ENCODE measurements around the gene PPFIBP1. TPM values are rescaled to one million over a fixed set of nuclear protein-coding genes. Genes with fewer than 3 reads are reported as not detected.

PPFIBP1 gene
- total and polyA plus RNA-seq, 9 donors, result 61.3 to 216 (median 155) TPM

- H3K27me3 ChIP-seq, result no peaks in the 10 kb centered on the region
- intact Hi-C loops (cut with DNase I), result no loop called here
- no peak for TF ChIP-seq EP300 (IDR thresholded peaks at IDR 0.05)
- TF ChIP-seq POLR2A (IDR thresholded peaks at IDR 0.05), result no peak
- TF ChIP-seq, protein P1, sequence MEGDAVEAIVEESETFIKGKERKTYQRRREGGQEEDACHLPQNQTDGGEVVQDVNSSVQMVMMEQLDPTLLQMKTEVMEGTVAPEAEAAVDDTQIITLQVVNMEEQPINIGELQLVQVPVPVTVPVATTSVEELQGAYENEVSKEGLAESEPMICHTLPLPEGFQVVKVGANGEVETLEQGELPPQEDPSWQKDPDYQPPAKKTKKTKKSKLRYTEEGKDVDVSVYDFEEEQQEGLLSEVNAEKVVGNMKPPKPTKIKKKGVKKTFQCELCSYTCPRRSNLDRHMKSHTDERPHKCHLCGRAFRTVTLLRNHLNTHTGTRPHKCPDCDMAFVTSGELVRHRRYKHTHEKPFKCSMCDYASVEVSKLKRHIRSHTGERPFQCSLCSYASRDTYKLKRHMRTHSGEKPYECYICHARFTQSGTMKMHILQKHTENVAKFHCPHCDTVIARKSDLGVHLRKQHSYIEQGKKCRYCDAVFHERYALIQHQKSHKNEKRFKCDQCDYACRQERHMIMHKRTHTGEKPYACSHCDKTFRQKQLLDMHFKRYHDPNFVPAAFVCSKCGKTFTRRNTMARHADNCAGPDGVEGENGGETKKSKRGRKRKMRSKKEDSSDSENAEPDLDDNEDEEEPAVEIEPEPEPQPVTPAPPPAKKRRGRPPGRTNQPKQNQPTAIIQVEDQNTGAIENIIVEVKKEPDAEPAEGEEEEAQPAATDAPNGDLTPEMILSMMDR (IDR thresholded peaks at IDR 0.05), result no peak
- H3K9me3 ChIP-seq, result no peaks in the 10 kb centered on the region
- 67 to 73% (median 69%) methylated on average over 6 of the region's 6 CpGs for WGBS, 3 donors
- no peak overlapping the region for H3K4me3 ChIP-seq
- H3K36me3 ChIP-seq, result no peaks in the 10 kb centered on the region
- H3K27ac ChIP-seq, result no peak overlapping the region
- no peak for DNase-seq
- no peaks in the 10 kb centered on the region for H3K4me1 ChIP-seq (ENCODE audit: insufficient read depth)
Measured at GRCh38 chr12:27493260-27493940, 30.6 kb upstream of the PPFIBP1 start.

GRCh38 chr12:27497446-27497845, 26.6 kb upstream of the PPFIBP1 start:
- 83 to 94% (median 92%) methylated on average over 3 of the region's 3 CpGs for WGBS, 3 donors
- Histone ChIP-seq H3K4me3 (no peak overlapping the region), H3K27ac (no peak overlapping the region), H3K4me1 (ENCODE audit: insufficient read depth) (no peaks in the 10 kb centered on the region), H3K27me3 (no peaks in the 10 kb centered on the region), H3K9me3 (no peaks in the 10 kb centered on the region), H3K36me3 (no peaks in the 10 kb centered on the region)
- DNase-seq, result no peak
- no peak for TF ChIP-seq EP300 (IDR thresholded peaks at IDR 0.05)
- no peak for TF ChIP-seq POLR2A (IDR thresholded peaks at IDR 0.05)
- TF ChIP-seq, protein P1 (IDR thresholded peaks at IDR 0.05), result no peak
- intact Hi-C loops (cut with DNase I), result no loop called here

DNA sequence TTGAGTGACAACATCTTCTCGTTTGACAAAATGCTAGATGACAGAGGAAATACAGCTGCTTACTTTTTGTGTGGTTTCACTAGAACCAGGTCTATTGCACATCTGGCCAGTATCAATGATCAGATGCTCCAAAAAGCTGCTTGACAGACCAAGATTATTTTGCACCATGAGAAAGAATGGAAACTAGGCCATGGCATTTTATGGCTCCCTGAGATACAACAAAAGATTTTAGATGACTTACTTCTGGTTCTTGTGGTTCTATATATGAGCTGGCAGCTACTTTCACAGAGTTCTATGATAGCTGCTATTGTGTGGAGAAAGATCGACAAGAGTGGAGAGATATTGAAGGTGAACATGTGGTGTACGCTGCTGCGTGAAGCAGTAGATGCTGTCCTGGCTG, 25.9 kb upstream of the PPFIBP1 start:
- Histone ChIP-seq H3K4me1 (ENCODE audit: insufficient read depth) (no peaks in the 10 kb centered on the region), H3K4me3 (no peak overlapping the region), H3K27me3 (no peaks in the 10 kb centered on the region), H3K36me3 (no peaks in the 10 kb centered on the region), H3K9me3 (no peaks in the 10 kb centered on the region), H3K27ac (no peak overlapping the region)
- intact Hi-C loops (cut with DNase I), result no loop called here
- DNase-seq, result no peak
- 93 to 95% (median 94%) methylated on average over 4 of the region's 4 CpGs for WGBS, 3 donors
- TF ChIP-seq EP300 (IDR thresholded peaks at IDR 0.05) (no peak), POLR2A (IDR thresholded peaks at IDR 0.05) (no peak)

DNA sequence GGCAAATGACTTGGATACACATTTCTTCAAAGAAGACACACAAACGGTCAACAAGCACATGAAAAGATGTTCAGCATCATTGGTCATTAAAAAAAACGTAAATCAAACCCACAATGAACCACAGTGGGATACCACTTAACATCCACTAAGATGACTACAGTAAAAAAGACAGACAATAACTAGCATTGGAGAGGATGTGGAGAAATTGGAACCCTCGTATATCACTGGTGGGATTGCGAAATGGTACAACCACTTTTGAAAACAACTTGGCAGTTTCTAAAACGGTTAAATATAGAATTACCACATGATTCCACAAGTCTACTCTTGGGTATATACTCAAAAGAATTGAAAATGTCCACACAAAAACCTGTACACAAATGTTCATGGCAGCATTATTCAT, 25.2 kb upstream of the PPFIBP1 start:
- TF ChIP-seq, protein P1 (IDR thresholded peaks at IDR 0.05), result no peak
- TF ChIP-seq POLR2A (IDR thresholded peaks at IDR 0.05) (no peak), EP300 (IDR thresholded peaks at IDR 0.05) (no peak)
- no peak overlapping the region for H3K27ac ChIP-seq

GRCh38 chr12:27499377-27499776, 24.6 kb upstream of the PPFIBP1 start:
- WGBS, 3 donors, result 96 to 98% (median 96%) methylated on average over 3 of the region's 3 CpGs
- H3K4me1 ChIP-seq (ENCODE audit: insufficient read depth), result no peaks in the 10 kb centered on the region
- no peaks in the 10 kb centered on the region for H3K9me3 ChIP-seq
- no peaks in the 10 kb centered on the region for H3K27me3 ChIP-seq
- no peak for DNase-seq
- no peaks in the 10 kb centered on the region for H3K36me3 ChIP-seq
- no peak overlapping the region for H3K4me3 ChIP-seq
- no peak for TF ChIP-seq POLR2A (IDR thresholded peaks at IDR 0.05)
- TF ChIP-seq, protein P1 (IDR thresholded peaks at IDR 0.05), result no peak
- TF ChIP-seq EP300 (IDR thresholded peaks at IDR 0.05), result no peak
- intact Hi-C loops (cut with DNase I), result no loop called here
- no peak overlapping the region for H3K27ac ChIP-seq

More for the DNA sequence above, 25.2 kb upstream of the PPFIBP1 start:
- no peak overlapping the region for H3K4me3 ChIP-seq
- DNase-seq, result no peak
- no peaks in the 10 kb centered on the region for H3K36me3 ChIP-seq
- H3K9me3 ChIP-seq, result no peaks in the 10 kb centered on the region
- 87 to 94% (median 90%) methylated on average over 5 of the region's 5 CpGs for WGBS, 3 donors
- no peaks in the 10 kb centered on the region for H3K4me1 ChIP-seq (ENCODE audit: insufficient read depth)
- H3K27me3 ChIP-seq, result no peaks in the 10 kb centered on the region
- intact Hi-C loops (cut with DNase I), result no loop called here
